ENCODE measurements around the gene ARL14. TPM values are rescaled to one million over a fixed set of nuclear protein-coding genes. Genes with fewer than 3 reads are reported as not detected.

Gene ARL14
- 0.07 TPM in 1 of 2 replicates, not detected in the other for total RNA-seq (2014; rRNA removed; shearing (Covaris generic))

GRCh38 chr3:160676547-160677303 is at the start of gene ARL14:
ARL14 (plus strand) TSS chr3:160677160; CDS start chr3:160677347, 187 bp downstream.
- H3K27me3 ChIP-seq (ENCODE audit: control insufficient read depth, insufficient read depth, low read length), result no peaks in the 10 kb centered on the region
- H3K36me3 ChIP-seq (replicated peaks; ENCODE audit: control insufficient read depth, insufficient read depth, low read length), result no peaks in the 10 kb centered on the region
- no peak for DNase-seq
- no peak within 1 kb of the TSS for H3K4me3 ChIP-seq (ENCODE audit: insufficient read depth, low read depth, low read length)

- no peak overlapping the region for H3K4me3 ChIP-seq (ENCODE audit: insufficient read depth, low read depth, low read length)
These were observed 47.5 kb upstream of the ARL14 start for GRCh38 chr3:160629491-160629890.

GRCh38 chr3:160633361-160634083 is 43.4 kb upstream of the ARL14 start:
- H3K4me3 ChIP-seq (ENCODE audit: insufficient read depth, low read depth, low read length), result no peak overlapping the region
- DNase-seq, result no peak
- no peaks in the 10 kb centered on the region for H3K36me3 ChIP-seq (replicated peaks; ENCODE audit: control insufficient read depth, insufficient read depth, low read length)
- no peaks in the 10 kb centered on the region for H3K27me3 ChIP-seq (ENCODE audit: control insufficient read depth, insufficient read depth, low read length)

More at GRCh38 chr3:160629491-160629890, 47.5 kb upstream of the ARL14 start:
- Histone ChIP-seq H3K36me3 (replicated peaks; ENCODE audit: control insufficient read depth, insufficient read depth, low read length) (no peaks in the 10 kb centered on the region), H3K27me3 (ENCODE audit: control insufficient read depth, insufficient read depth, low read length) (no peaks in the 10 kb centered on the region)
- DNase-seq, result no peak

- Histone ChIP-seq H3K27me3 (ENCODE audit: control insufficient read depth, insufficient read depth, low read length) (no peaks in the 10 kb centered on the region; the same call in 1 of the 2 replicates), H3K4me3 (ENCODE audit: insufficient read depth, low read depth, low read length) (no peak overlapping the region), H3K36me3 (replicated peaks; ENCODE audit: control insufficient read depth, insufficient read depth, low read length) (no peaks in the 10 kb centered on the region)
- DNase-seq, result no peak
These were observed 41.7 kb upstream of the ARL14 start for GRCh38 chr3:160635213-160635612.

- no peak for DNase-seq
- H3K4me3 ChIP-seq (ENCODE audit: insufficient read depth, low read depth, low read length), result no peak overlapping the region
- H3K36me3 ChIP-seq (replicated peaks; ENCODE audit: control insufficient read depth, insufficient read depth, low read length), result no peaks in the 10 kb centered on the region
- no peaks in the 10 kb centered on the region; the same call in 1 of the 2 replicates for H3K27me3 ChIP-seq (ENCODE audit: control insufficient read depth, insufficient read depth, low read length)
These were observed 39.9 kb upstream of the ARL14 start for GRCh38 chr3:160637086-160637485.

- no peak for DNase-seq
- no peaks in the 10 kb centered on the region; the same call in 1 of the 2 replicates for H3K27me3 ChIP-seq (ENCODE audit: control insufficient read depth, insufficient read depth, low read length)
- H3K4me3 ChIP-seq (ENCODE audit: insufficient read depth, low read depth, low read length), result no peak overlapping the region
- no peaks in the 10 kb centered on the region for H3K36me3 ChIP-seq (replicated peaks; ENCODE audit: control insufficient read depth, insufficient read depth, low read length)
These were observed 38.8 kb upstream of the ARL14 start for GRCh38 chr3:160638184-160638583.

- no peak for DNase-seq
- Histone ChIP-seq H3K4me3 (ENCODE audit: insufficient read depth, low read depth, low read length) (no peak overlapping the region), H3K27me3 (ENCODE audit: control insufficient read depth, insufficient read depth, low read length) (no peaks in the 10 kb centered on the region; the same call in 1 of the 2 replicates), H3K36me3 (replicated peaks; ENCODE audit: control insufficient read depth, insufficient read depth, low read length) (no peaks in the 10 kb centered on the region)
These were observed 35.2 kb upstream of the ARL14 start for GRCh38 chr3:160641665-160642309.

GRCh38 chr3:160643994-160644393 is 33.0 kb upstream of the ARL14 start:
- no peaks in the 10 kb centered on the region; the same call in 1 of the 2 replicates for H3K27me3 ChIP-seq (ENCODE audit: control insufficient read depth, insufficient read depth, low read length)
- H3K4me3 ChIP-seq (ENCODE audit: insufficient read depth, low read depth, low read length), result no peak overlapping the region
- no peak for DNase-seq
- no peaks in the 10 kb centered on the region for H3K36me3 ChIP-seq (replicated peaks; ENCODE audit: control insufficient read depth, insufficient read depth, low read length)

- DNase-seq, result no peak
- H3K4me3 ChIP-seq (ENCODE audit: insufficient read depth, low read depth, low read length), result no peak overlapping the region
- no peaks in the 10 kb centered on the region; the same call in 1 of the 2 replicates for H3K27me3 ChIP-seq (ENCODE audit: control insufficient read depth, insufficient read depth, low read length)
- H3K36me3 ChIP-seq (replicated peaks; ENCODE audit: control insufficient read depth, insufficient read depth, low read length), result no peaks in the 10 kb centered on the region
These were observed 32.5 kb upstream of the ARL14 start for GRCh38 chr3:160644491-160644890.

- no peak for DNase-seq
- Histone ChIP-seq H3K36me3 (replicated peaks; ENCODE audit: control insufficient read depth, insufficient read depth, low read length) (no peaks in the 10 kb centered on the region), H3K4me3 (ENCODE audit: insufficient read depth, low read depth, low read length) (no peak overlapping the region), H3K27me3 (ENCODE audit: control insufficient read depth, insufficient read depth, low read length) (no peaks in the 10 kb centered on the region)
These were observed 28.3 kb upstream of the ARL14 start for GRCh38 chr3:160648701-160649100.

GRCh38 chr3:160649596-160649995 is 27.4 kb upstream of the ARL14 start:
- H3K36me3 ChIP-seq (replicated peaks; ENCODE audit: control insufficient read depth, insufficient read depth, low read length), result no peaks in the 10 kb centered on the region
- no peaks in the 10 kb centered on the region for H3K27me3 ChIP-seq (ENCODE audit: control insufficient read depth, insufficient read depth, low read length)
- no peak overlapping the region for H3K4me3 ChIP-seq (ENCODE audit: insufficient read depth, low read depth, low read length)
- no peak for DNase-seq

- Histone ChIP-seq H3K36me3 (replicated peaks; ENCODE audit: control insufficient read depth, insufficient read depth, low read length) (no peaks in the 10 kb centered on the region), H3K27me3 (ENCODE audit: control insufficient read depth, insufficient read depth, low read length) (no peaks in the 10 kb centered on the region), H3K4me3 (ENCODE audit: insufficient read depth, low read depth, low read length) (no peak overlapping the region)
- no peak for DNase-seq
These were observed 23.4 kb upstream of the ARL14 start for GRCh38 chr3:160653512-160653911.

GRCh38 chr3:160660902-160661301 is 16.1 kb upstream of the ARL14 start:
- no peak for DNase-seq
- Histone ChIP-seq H3K27me3 (ENCODE audit: control insufficient read depth, insufficient read depth, low read length) (no peaks in the 10 kb centered on the region), H3K4me3 (ENCODE audit: insufficient read depth, low read depth, low read length) (no peak overlapping the region), H3K36me3 (replicated peaks; ENCODE audit: control insufficient read depth, insufficient read depth, low read length) (no peaks in the 10 kb centered on the region)

GRCh38 chr3:160661660-160662059 is 15.3 kb upstream of the ARL14 start:
- Histone ChIP-seq H3K27me3 (ENCODE audit: control insufficient read depth, insufficient read depth, low read length) (no peaks in the 10 kb centered on the region), H3K36me3 (replicated peaks; ENCODE audit: control insufficient read depth, insufficient read depth, low read length) (no peaks in the 10 kb centered on the region), H3K4me3 (ENCODE audit: insufficient read depth, low read depth, low read length) (no peak overlapping the region)
- no peak for DNase-seq
